Measurements from ENCODE around the gene TMEM187.

GRCh38 chrX:153957224-153957623 lies 15.3 kb upstream of the TMEM187 start:
- no peak for TF ChIP-seq POLR2AphosphoS5 (IDR thresholded peaks at IDR 0.05; ENCODE audit: borderline replicate concordance, low read depth, low read length)
- TF ChIP-seq EZH2 (IDR thresholded peaks at IDR 0.05) = no peak

All from SK-N-MC (cell line).